ENCODE results near the gene TSPEAR.
"Not testable (repeated sequence)": the region's sequence is repeated elsewhere in the genome, so short reads cannot be mapped to it uniquely, and the experiment has no call there.

- not testable (repeated sequence) for TF ChIP-seq CTCF, POLR2A (IDR thresholded peaks at IDR 0.05)
These were observed 73.5 kb downstream of the TSPEAR start for GRCh38 chr21:44637851-44638348.

Data from testis (tissue), 2 donors.